GM23338 (cell line): ENCODE results near the gene USH1G. TPM values are rescaled to one million over a fixed set of nuclear protein-coding genes. Genes with fewer than 3 reads are reported as not detected.

Experiments
- ATAC-seq: fragments of 200-7000 bp; cut with Tn5 transposase; 3 replicates; pipeline ENCODE4 v1.9.1; 2020
- DNase-seq: peaks from one replicate; pipeline ENCODE4 v3.0.0-alpha.2; 2015; ENCODE audit warnings: low spot score
- H2AFZ ChIP-seq: fragments of 200-600 bp; sonication (generic); 2 replicates; pipeline ENCODE4 v1.8.0; 2016; ENCODE audit warnings: antibody characterized with exemption, mild to moderate bottlenecking, moderate library complexity
- H3F3A ChIP-seq: fragments of 200-600 bp; sonication (generic); replicated peaks from 2 replicates; pipeline ENCODE4 v1.8.0; 2017; ENCODE audit warnings: antibody characterized with exemption, mixed run types, low read depth
- H3K27ac ChIP-seq: fragments of 200-600 bp; sonication (generic); 2 replicates; pipeline ENCODE4 v1.6.1; 2016; ENCODE audit warnings: low read depth
- H3K27me3 ChIP-seq: fragments of 200-600 bp; sonication (generic); 2 replicates; pipeline ENCODE4 v1.8.0; 2016; ENCODE audit warnings: mild to moderate bottlenecking, mixed run types, moderate library complexity; ENCODE audit not compliant: insufficient read depth
- H3K36me3 ChIP-seq: fragments of 200-600 bp; sonication (generic); 2 replicates; pipeline ENCODE4 v1.8.0; 2016; ENCODE audit warnings: mild to moderate bottlenecking; ENCODE audit not compliant: insufficient read depth
- H3K4me1 ChIP-seq: fragments of 200-600 bp; sonication (generic); 2 replicates; pipeline ENCODE4 v1.8.0; 2016; ENCODE audit warnings: mild to moderate bottlenecking, moderate library complexity; ENCODE audit not compliant: insufficient read depth
- H3K4me2 ChIP-seq: fragments of 200-600 bp; sonication (generic); 2 replicates; pipeline ENCODE4 v1.7.1; 2017; ENCODE audit warnings: mixed run types
- H3K4me3 ChIP-seq: fragments of 200-600 bp; sonication (generic); 2 replicates; pipeline ENCODE4 v1.6.1; 2016; ENCODE audit warnings: mixed run types
- H3K79me2 ChIP-seq: fragments of 200-600 bp; sonication (generic); replicated peaks from 2 replicates; pipeline ENCODE4 v1.8.0; 2017; ENCODE audit warnings: mild to moderate bottlenecking; ENCODE audit not compliant: insufficient read depth
- H3K9me2 ChIP-seq: fragments of 200-600 bp; sonication (generic); 2 replicates; pipeline ENCODE4 v1.8.0; 2017; ENCODE audit not compliant: insufficient read depth
- H4K20me1 ChIP-seq: fragments of 200-600 bp; sonication (generic); replicated peaks from 2 replicates; pipeline ENCODE4 v1.8.0; 2017; ENCODE audit warnings: mild to moderate bottlenecking; ENCODE audit not compliant: insufficient read depth
- H3K27ac Mint-ChIP-seq: 2 replicates; pipeline ENCODE4 v1.8.0; 2020; ENCODE audit warnings: inconsistent platforms, mild to moderate bottlenecking, moderate library complexity, mixed read lengths
- H3K27me3 Mint-ChIP-seq: 3 replicates; pipeline ENCODE4 v1.8.0; 2022; ENCODE audit warnings: low read depth, mild to moderate bottlenecking, moderate library complexity, mixed read lengths, inconsistent platforms; ENCODE audit not compliant: insufficient read depth, poor library complexity
- H3K36me3 Mint-ChIP-seq: 3 replicates; pipeline ENCODE4 v1.8.0; 2021; ENCODE audit warnings: low read depth, mild to moderate bottlenecking, inconsistent platforms, moderate library complexity, mixed read lengths
- H3K4me1 Mint-ChIP-seq: 3 replicates; pipeline ENCODE4 v1.8.0; 2020; ENCODE audit warnings: mild to moderate bottlenecking, inconsistent platforms, mixed read lengths
- H3K4me3 Mint-ChIP-seq: 3 replicates; pipeline ENCODE4 v1.8.0; 2021; ENCODE audit warnings: moderate library complexity, mild to moderate bottlenecking, inconsistent platforms, mixed read lengths
- H3K9me3 Mint-ChIP-seq: 3 replicates; pipeline ENCODE4 v1.8.0; 2020; ENCODE audit warnings: moderate library complexity, mild to moderate bottlenecking, inconsistent platforms, mixed read lengths
- CREB1 ChIP-seq: fragments of 250-450 bp; sonication (Bioruptor Pico); IDR thresholded peaks from 2 replicates; pipeline ENCODE4 v1.5.0; 2020; ENCODE audit warnings: low read depth, mild to moderate bottlenecking, moderate library complexity
- CTCF ChIP-seq, 2 experiments: fragments of 200-600 bp in 1 of 2; sonication (generic) in 1 of 2; conservative IDR thresholded peaks; 2 replicates each; pipeline versions ENCODE4 v1.5.1 to v1.6.1; 2016 to 2017; ENCODE audit warnings: antibody characterized with exemption in 2 of 2, low read depth in 2 of 2, mild to moderate bottlenecking in 2 of 2, moderate library complexity in 1 of 2
- ETS1 ChIP-seq: IDR thresholded peaks from 2 replicates; pipeline ENCODE4 v1.6.1; 2016; ENCODE audit warnings: antibody characterized with exemption
- EZH2 ChIP-seq: fragments of 200-600 bp; sonication (generic); IDR thresholded peaks from one replicate; pipeline ENCODE4 v1.8.0; 2017; ENCODE audit warnings: antibody characterized with exemption, mild to moderate bottlenecking, low read depth; ENCODE audit not compliant: unreplicated experiment
- EZH2phosphoT487 ChIP-seq: fragments of 200-600 bp; sonication (generic); IDR thresholded peaks from one replicate; pipeline ENCODE4 v1.8.1; 2018; ENCODE audit warnings: antibody characterized with exemption; ENCODE audit not compliant: unreplicated experiment
- REST ChIP-seq: IDR thresholded peaks from one replicate; pipeline ENCODE4 v1.6.1; 2018; ENCODE audit warnings: antibody characterized with exemption; ENCODE audit not compliant: unreplicated experiment
- ZNF462 ChIP-seq: fragments of 250-450 bp; sonication (Bioruptor Pico); IDR thresholded peaks from 2 replicates; pipeline ENCODE4 v1.5.0; 2020; ENCODE audit warnings: mild to moderate bottlenecking, moderate library complexity
- polyA plus RNA-seq: library from polyadenylated mRNA; unstranded; fragments of >200 nt; fragmentation: Nextera tagmentation; extraction: Ambion mirVana; gene quantifications from 2 replicates; pipeline ENCODE4 v1.2.1, GENCODE V29; 2016
- total RNA-seq: library from RNA; depleted of rRNA; stranded (reverse); fragments of >200 nt; shearing (Covaris generic); gene quantifications from 2 replicates; pipeline ENCODE4 v1.2.3, GENCODE V29; 2014

The USH1G gene
- total and polyA plus RNA-seq, 2 experiments from 2014 or later, result 0.34 to 1.7 TPM

GRCh38 chr17:74937064-74938051 lies 14.3 kb upstream of the USH1G start:
- no peaks in the 10 kb centered on the region for H3K9me3 Mint-ChIP-seq
- no peaks in the 10 kb centered on the region for H3K36me3 ChIP-seq
- peaks cover 74% of the 10 kb centered on the region for H3K27me3 ChIP-seq
- DNase-seq (peak; percentile 55), ATAC-seq (no peak; the same call in 2 of the 3 replicates)
- no peaks in the 10 kb centered on the region for H3K36me3 Mint-ChIP-seq
- no peak overlapping the region for H3K27ac Mint-ChIP-seq
- H3K27ac ChIP-seq, result no peak overlapping the region
- peaks cover 5% of the 10 kb centered on the region; the same call in 2 of the 3 replicates for H3K4me1 Mint-ChIP-seq
- H3K27me3 Mint-ChIP-seq, result peaks cover 66% of the 10 kb centered on the region
- no peak overlapping the region for H3K4me2 ChIP-seq
- no peaks in the 10 kb centered on the region for H3K4me1 ChIP-seq
- no peak overlapping the region for H3K4me3 ChIP-seq
- H2AFZ ChIP-seq, result no peak overlapping the region
- H3K79me2 ChIP-seq, result no peaks in the 10 kb centered on the region
- no peak overlapping the region for H3K4me3 Mint-ChIP-seq
- no peaks in the 10 kb centered on the region for H3K9me2 ChIP-seq
- TF ChIP-seq CREB1 (CRISPR knock-in tag), result no peak
- peak; percentile 13 for TF ChIP-seq EZH2
- TF ChIP-seq REST, result peak; percentile 75
- no peaks in the 10 kb centered on the region for H3F3A ChIP-seq
- H4K20me1 ChIP-seq, result no peaks in the 10 kb centered on the region

GRCh38 chr17:74936470-74936799 lies 13.4 kb upstream of the USH1G start:
- Histone ChIP-seq H3K27ac (no peak overlapping the region), H3K4me2 (peak overlapping the region; percentile 81), H3K9me2 (no peaks in the 10 kb centered on the region), H4K20me1 (no peaks in the 10 kb centered on the region), H3K4me3 (peak overlapping the region; percentile 58), H2AFZ (peak overlapping the region; percentile 94; the same call in 1 of the 2 replicates), H3K36me3 (no peaks in the 10 kb centered on the region), H3F3A (no peaks in the 10 kb centered on the region), H3K27me3 (peaks cover 79% of the 10 kb centered on the region), H3K79me2 (no peaks in the 10 kb centered on the region), H3K4me1 (no peaks in the 10 kb centered on the region)
- Mint-ChIP-seq H3K27ac (no peak overlapping the region), H3K27me3 (peaks cover 62% of the 10 kb centered on the region), H3K4me3 (peak overlapping the region; percentile 46; the same call in 1 of the 3 replicates), H3K4me1 (peaks cover 6% of the 10 kb centered on the region; the same call in 2 of the 3 replicates), H3K36me3 (no peaks in the 10 kb centered on the region), H3K9me3 (no peaks in the 10 kb centered on the region)
- ATAC-seq (no peak), DNase-seq (no peak)
- TF ChIP-seq ZNF462 (CRISPR knock-in tag) (no peak), ETS1 (no peak), CTCF (conservative IDR thresholded peaks at IDR 0.05; ENCODE audit: low read depth in 2 of 2) (peak in 1 of 2 experiments; percentile 36; a peak in 2 of 4 replicates), EZH2phosphoT487 (no peak)
